Measurements from ENCODE around the gene BAD.
"Not testable (repeated sequence)": the region's sequence is repeated elsewhere in the genome, so short reads cannot be mapped to it uniquely, and the experiment has no call there.

BAD gene

DNA sequence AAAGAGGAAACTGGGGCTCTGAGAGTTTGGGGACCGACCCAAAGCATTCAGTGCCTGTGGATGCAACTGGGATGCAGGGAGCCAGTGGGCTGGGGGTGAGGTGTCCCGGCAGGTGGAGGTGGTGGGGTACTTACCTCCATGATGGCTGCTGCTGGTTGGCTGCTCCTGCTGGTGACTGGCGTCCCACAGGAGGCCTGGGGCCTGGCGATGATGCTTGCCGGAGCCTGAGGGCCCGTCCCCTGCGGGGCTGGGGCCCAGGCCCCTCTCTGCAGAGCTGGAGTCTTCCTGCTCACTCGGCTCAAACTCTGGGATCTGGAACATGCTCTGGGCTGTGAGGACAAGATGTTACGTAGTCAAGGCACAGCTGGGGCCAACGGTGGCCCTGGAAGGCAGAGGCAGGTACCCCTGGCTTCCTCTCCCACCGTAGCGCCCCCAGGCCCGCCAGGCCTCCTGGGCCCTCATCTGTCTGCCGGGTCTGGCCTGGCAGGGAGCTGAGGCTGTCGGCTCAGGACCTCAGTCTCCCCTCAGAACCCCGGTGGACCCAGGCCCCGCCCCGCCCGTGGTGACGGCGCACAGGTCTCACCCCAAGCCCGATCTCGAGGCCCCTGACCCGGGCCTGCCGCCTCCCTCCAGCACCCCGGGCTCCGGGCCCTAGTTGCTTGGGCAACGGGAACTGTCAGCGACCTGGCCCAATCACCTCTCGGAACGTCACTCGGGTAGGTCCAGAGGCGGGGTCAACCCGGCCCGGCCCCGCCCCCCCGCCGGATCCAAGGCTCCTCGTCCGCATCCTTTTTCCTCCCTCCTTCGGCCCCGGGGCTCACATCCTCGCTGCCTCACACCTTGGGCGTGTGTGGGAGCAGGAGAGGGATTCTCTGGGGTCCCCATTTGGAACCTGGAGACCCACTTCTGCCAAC, at the start of gene BAD:
BAD (minus strand) TSS at position 618 of the 914 bp plus-strand sequence; CDS start at position 321, 297 bp downstream.
- DNase-seq (ENCODE audit: low read depth): peak; percentile 88

DNA sequence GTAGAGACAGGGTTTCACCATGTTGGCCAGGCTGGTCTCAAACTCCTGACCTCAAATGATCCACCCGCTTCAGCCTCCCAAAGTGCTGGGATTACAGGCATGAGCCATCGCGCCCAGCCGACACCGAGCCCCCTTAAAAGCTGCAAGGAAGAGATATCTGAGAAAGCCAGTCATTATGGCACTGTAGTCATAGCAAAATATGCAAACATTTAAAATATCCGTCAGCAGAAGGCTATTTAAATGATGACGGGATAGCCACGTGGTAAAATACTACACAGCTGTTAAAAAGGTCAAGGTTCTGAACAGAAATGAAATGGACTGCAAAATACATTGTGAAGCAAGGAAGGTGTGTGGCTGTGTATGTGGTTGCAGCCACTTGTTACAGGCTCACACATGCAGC, 49.1 kb upstream of the BAD start:
- no peak for DNase-seq (ENCODE audit: low read depth)

- DNase-seq (ENCODE audit: low read depth): peak; percentile 50
Measured at GRCh38 chr11:64331569-64332371, 47.3 kb upstream of the BAD start.

DNA sequence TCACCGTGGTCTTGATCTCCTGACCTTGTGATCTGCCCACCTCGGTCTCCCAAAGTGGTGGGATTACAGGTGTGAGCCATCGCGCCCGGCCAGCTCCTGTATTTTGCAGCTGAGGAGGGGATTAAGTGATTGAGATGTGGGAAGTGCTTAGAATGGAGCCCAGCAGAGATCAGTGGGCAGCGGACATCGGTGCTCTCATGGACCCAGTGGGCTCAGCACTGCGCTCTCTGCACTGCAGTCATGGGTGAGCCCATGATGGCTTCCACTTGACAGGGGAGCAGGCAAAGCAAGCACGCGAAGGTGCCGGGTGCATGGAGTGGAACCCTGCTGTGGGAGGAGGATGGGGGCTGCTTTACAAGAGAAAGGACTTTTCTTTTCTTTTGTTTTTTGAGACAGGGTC, 46.4 kb upstream of the BAD start:
- DNase-seq (ENCODE audit: low read depth): no peak

GRCh38 chr11:64327993-64328392, 43.5 kb upstream of the BAD start:
- no peak for DNase-seq (ENCODE audit: low read depth)

DNA sequence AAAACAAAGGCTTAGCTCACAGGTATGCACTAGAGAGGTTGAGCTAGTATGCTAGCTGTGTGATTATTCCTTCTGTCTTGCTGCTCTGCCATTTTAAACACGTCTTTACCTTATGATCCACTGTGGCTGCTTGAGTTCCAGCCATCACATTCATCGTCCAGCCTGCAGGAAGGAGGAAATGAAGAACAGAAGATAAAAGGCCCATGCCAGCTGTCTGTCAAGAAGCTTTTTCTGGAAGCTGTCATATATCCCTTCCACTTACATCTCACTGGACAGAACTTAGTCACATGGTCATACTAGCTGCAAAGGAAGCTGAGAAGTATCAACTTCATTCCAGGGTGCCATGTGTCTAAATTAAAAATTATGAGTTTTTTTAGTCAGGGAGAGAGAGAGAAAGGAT, 42.9 kb upstream of the BAD start:
- DNase-seq (ENCODE audit: low read depth): no peak

DNA sequence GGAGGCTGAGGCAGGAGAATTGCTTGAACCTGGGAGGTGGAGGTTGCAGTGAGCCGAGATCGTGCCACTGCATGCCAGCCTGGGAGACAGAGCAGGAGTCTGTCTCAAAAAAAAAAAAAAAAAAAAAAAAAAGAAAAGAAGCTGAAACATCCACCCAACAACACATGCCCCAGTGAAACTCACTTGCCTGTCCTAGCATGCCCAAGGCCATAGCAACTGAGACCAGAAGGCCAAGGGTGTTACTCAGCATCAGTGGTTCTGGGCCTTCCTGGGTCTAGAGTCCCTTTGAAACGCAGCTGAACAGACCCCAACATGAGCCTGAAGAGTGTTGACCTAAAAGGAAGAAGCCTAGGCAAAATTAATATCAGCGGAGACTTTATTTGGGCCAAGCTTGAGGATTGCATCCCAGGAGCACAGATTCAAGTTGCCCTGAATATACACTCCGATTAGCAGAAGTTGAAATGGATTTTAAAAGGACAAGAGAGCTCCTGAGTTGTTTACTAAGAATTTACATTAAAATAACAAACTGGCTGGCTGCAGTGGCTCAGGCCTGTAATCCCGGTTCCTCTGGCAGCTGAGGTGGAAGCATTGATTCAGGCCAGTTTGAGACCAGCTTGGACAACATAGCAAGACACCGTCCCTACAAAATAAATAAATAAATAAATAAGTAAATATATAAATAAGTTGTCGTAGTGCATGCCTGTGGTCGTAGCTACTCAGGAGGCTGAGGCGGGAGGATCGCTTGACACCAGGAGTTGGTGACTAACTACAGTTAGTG, 40.4 kb upstream of the BAD start:
- DNase-seq (ENCODE audit: low read depth): no peak

DNA sequence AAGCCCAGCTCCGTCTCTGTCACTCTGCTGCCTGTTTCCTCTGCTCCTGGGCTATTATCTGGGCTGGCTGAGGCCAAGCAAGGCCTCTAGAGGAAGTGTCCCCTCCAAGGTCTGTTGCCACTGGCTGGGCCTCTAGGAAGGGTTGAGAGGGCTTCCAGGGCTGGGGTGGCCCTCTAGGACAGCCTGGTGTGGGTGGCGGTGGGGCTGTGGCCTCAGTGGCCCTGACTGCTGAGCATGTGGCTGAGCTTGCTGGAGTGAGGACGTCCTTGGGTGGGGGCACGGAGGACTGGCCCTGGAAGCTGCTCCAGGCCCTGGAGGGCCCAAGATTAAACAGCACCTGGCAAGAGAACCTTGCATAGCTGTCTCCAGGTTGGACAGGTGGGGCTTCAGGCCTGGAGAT, 39.5 kb upstream of the BAD start:
- DNase-seq (ENCODE audit: low read depth): not testable (repeated sequence)

DNA sequence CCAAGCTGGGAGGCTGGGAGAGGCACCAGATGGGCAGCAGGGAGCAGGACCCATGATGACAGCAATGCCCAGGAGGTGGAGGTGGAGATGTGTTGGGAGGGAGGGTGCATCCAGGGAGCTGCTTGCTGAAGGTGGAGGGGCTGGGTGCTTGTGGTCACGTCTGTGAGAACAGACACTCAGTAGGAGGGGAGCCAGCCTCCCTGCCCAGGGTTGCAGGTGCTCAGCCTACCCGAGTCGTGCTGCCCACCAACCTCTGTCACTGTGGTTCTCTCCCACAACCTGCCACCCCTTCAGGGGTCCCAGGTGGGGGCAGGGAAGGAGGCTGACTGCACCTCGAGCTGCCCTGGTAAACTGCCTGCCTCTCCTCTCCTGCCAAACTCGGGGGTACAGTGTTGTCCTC, 38.9 kb upstream of the BAD start:
- DNase-seq (ENCODE audit: low read depth): no peak

DNA sequence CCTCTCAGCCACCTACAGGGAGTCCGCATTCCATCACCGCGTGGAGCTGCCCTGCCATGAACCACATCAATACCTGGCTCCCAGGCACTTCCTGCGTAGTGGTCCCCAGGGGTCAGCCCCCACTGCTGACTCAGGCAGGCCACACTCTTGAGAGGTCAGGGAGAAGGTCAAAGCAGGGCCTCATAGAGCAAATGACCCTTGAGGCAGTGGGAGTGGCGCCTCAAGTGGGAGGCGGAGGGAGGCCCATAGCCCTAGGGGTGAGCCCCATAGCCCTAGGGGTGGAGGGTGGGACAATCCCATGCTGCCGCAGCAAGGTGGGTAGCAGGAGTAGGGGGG, 38.4 kb upstream of the BAD start:
- no peak for DNase-seq (ENCODE audit: low read depth)

GRCh38 chr11:64321533-64321932, 37.1 kb upstream of the BAD start:
- no peak for DNase-seq (ENCODE audit: low read depth)

DNA sequence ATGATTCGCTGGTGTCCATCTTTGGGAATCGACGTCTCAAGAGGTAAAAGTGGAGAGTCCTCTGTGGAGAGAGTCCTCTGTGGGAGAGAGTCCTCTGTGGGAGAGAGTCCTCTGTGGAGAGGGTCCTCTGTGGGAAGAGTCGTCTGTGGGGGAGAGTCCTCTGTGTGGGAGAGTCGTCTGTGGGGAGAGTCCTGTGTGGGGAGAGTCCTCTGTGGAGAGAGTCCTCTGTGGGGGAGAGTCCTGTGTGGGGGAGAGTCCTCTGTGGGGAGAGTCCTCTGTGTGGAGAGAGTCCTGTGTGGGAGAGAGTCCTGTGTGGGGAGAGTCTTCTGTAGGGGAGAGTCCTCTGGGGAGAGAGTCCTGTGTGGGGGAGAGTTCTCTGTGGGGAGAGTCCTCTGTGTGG, 36.6 kb upstream of the BAD start:
- no peak for DNase-seq (ENCODE audit: low read depth)

DNA sequence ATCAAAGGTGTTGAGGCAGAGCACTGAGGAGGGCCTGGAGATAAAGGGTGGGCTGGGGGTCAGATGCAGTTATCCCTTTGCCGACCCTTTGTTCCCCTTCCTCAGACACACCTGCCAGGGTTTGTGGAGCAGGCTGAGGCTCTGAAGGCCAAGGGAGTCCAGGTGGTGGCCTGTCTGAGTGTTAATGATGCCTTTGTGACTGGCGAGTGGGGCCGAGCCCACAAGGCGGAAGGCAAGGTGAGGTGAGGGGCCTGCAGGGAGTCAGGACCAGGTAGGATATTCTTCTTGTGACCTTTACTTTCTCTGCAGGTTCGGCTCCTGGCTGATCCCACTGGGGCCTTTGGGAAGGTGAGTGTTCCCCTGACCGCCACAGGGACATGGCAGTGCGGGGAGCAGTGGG, 36.1 kb upstream of the BAD start:
- DNase-seq (ENCODE audit: low read depth): no peak

DNA sequence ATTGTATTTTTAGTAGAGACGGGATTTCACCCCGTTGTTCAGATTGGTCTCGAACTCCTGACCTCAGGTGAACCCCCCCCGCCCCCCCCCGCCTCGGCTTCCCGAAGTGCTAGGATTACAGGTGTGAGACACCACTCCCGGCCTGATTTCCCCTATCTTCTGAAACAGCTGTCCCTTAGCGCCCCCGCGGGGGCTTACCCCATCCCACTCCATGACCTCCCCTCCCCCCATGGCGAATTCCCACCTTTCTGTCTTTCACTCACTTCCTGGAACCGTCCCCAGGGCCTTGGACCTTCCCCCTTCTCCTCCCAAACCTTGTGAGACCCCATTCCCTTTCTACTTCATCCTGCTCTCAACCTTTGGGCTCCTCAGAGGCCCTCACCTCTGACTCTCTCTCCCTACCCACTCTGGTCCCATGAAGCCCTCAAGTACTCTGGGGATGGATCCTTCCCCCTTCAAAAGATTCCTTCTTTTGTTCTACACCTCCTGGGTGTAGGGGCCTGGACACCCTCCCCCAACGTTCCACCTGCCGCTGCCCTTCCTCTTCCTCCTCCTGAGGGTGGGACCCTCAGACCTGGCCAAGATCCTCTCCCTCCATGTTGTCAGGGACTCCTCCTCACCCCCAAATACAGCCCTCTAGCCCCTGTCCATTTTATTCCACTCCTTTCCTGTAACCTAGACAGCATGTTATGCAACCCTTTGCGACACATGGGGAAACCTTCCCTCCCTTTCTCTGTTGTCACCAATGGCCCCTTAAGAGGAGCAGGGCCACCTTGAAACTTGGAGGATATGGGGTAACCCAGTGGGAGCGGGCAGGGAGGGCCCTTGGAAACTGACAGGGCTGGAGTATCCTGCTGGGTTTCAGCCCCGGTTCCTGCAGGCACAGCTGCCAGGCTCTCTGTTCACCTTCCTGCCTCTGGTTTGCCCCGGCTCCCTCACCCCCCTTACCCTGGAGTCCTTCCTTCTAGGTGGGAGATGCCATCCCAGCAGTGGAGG, 34.6 kb upstream of the BAD start:
- DNase-seq (ENCODE audit: low read depth): no peak

- DNase-seq (ENCODE audit: low read depth): peak; percentile 84
Measured at GRCh38 chr11:64317961-64318765, 33.7 kb upstream of the BAD start, which contains the start of gene PRDX5. Gene PRDX5 (plus strand): TSS chr11:64318121. CDS start chr11:64318216, 95 bp downstream.

GRCh38 chr11:64317325-64317960, 33.0 kb upstream of the BAD start, which contains the start of gene TRMT112:
Gene TRMT112 (minus strand): TSS chr11:64317559. CDS start chr11:64317526, 33 bp downstream.
- peak; percentile 93 for DNase-seq (ENCODE audit: low read depth)

DNA sequence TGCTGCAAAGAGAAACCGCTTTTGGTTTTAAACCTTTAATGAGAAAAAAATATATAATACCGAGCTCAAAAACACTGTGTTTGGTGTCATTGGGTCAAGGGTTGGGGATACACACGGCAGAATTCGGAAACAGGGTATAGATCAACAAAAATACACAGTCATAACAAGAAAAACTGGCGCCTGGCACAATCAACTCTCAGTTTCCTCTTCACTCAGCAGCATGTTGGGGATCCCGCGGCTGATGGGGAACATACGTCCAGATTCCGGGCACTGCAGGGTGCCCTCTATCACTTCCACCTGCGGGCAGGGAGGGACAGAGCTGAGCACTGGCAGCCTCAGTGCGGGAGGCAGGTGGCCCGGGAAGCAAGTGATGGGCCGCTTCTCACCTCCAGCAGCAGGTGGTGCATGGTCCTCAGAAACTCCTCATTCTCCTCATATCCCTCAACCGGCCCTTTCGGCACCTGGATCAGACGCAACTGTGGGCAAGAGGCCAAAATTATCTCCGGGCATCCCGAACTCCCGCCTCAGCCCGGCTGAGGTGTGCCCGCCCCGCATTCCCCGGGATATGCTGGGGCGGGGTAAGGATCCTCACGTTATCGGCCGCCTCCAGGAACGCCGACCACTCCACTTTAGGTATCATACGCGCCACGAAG, 32.3 kb upstream of the BAD start:
- no peak for DNase-seq (ENCODE audit: low read depth)

- DNase-seq (ENCODE audit: low read depth): not testable (repeated sequence)
Measured at GRCh38 chr11:64315667-64316526, 31.4 kb upstream of the BAD start.
